Measurements from ENCODE around the gene SFMBT2.
"Not testable (repeated sequence)": the region's sequence is repeated elsewhere in the genome, so short reads cannot be mapped to it uniquely, and the experiment has no call there.

The SFMBT2 gene

GRCh38 chr10:7317786-7318446 lies 92.9 kb downstream of the SFMBT2 start:
- no peak for DNase-seq

GRCh38 chr10:7316839-7317238 lies 94.0 kb downstream of the SFMBT2 start:
- no peak for DNase-seq

GRCh38 chr10:7315906-7316305 lies 94.9 kb downstream of the SFMBT2 start:
- DNase-seq: no peak

- no peak for DNase-seq
Observed at GRCh38 chr10:7314170-7314569, 96.7 kb downstream of the SFMBT2 start.

GRCh38 chr10:7312488-7312857 lies 98.4 kb downstream of the SFMBT2 start:
- no peak for DNase-seq

- not testable (repeated sequence) for DNase-seq
Observed at GRCh38 chr10:7311850-7312487, 98.9 kb downstream of the SFMBT2 start.

- no peak for DNase-seq
Observed at GRCh38 chr10:7311218-7311849, 99.5 kb downstream of the SFMBT2 start.

- DNase-seq: no peak
Observed at GRCh38 chr10:7310076-7310475, 100.8 kb downstream of the SFMBT2 start.

- no peak for DNase-seq
Observed at GRCh38 chr10:7308826-7309225, 102.0 kb downstream of the SFMBT2 start.

GRCh38 chr10:7306616-7307015 lies 104.2 kb downstream of the SFMBT2 start:
- DNase-seq: no peak

GRCh38 chr10:7306147-7306546 lies 104.7 kb downstream of the SFMBT2 start:
- DNase-seq: no peak

- no peak for DNase-seq
Observed at GRCh38 chr10:7305053-7305452, 105.8 kb downstream of the SFMBT2 start.

- no peak for DNase-seq
Observed at GRCh38 chr10:7304110-7304509, 106.7 kb downstream of the SFMBT2 start.

GRCh38 chr10:7302930-7303557 lies 107.8 kb downstream of the SFMBT2 start:
- DNase-seq: no peak

- no peak for DNase-seq
Observed at GRCh38 chr10:7302392-7302906, 108.4 kb downstream of the SFMBT2 start.

- no peak for DNase-seq
Observed at GRCh38 chr10:7301006-7301778, 109.6 kb downstream of the SFMBT2 start.

GRCh38 chr10:7300384-7300971 lies 110.4 kb downstream of the SFMBT2 start:
- DNase-seq: no peak

- not testable (repeated sequence) for DNase-seq
Observed at GRCh38 chr10:7299601-7300325, 111.1 kb downstream of the SFMBT2 start.

- DNase-seq: no peak
Observed at GRCh38 chr10:7298495-7298894, 112.3 kb downstream of the SFMBT2 start.

- DNase-seq: no peak
Observed at GRCh38 chr10:7297094-7297493, 113.7 kb downstream of the SFMBT2 start.

- DNase-seq: no peak
Observed at GRCh38 chr10:7296648-7297047, 114.2 kb downstream of the SFMBT2 start.

- no peak for DNase-seq
Observed at GRCh38 chr10:7296076-7296475, 114.8 kb downstream of the SFMBT2 start.

All from stimulated activated CD4-positive, alpha-beta T cell treated with anti-CD3 and anti-CD28 coated beads, Interleukin-4, amount 100 ng/mL, for 1 hour (primary cell).